H1 (cell line): ENCODE results near the gene TTC5. TPM values are rescaled to one million over a fixed set of nuclear protein-coding genes. Genes with fewer than 3 reads are reported as not detected.

Experiments used
- CTCF ChIA-PET: fragments of 300-600 bp; sonication (Branson Sonifier 250); formaldehyde crosslinking; loops from one replicate; lab custom pipeline; 2021; ENCODE audit not compliant: partially characterized antibody; lab: Charles Lee
- POLR2A ChIA-PET: fragments of 300-600 bp; sonication (Branson Sonifier 250); formaldehyde crosslinking; loops from one replicate; lab custom pipeline; 2021; ENCODE audit warnings: inconsistent platforms; ENCODE audit not compliant: partially characterized antibody; lab: Charles Lee
- DNase-seq, 2 experiments: peaks; one replicate each; pipeline versions ENCODE4 v3.0.0 to v3.0.0-alpha.2; 2010 to 2022; ENCODE audit warnings: low spot score in 2 of 2, low read depth in 1 of 2, mixed read lengths in 1 of 2
- FAIRE-seq: peaks from 2 replicates; lab custom pipeline; 2011; peaks lifted over from hg19 to GRCh38; lab: Jason Lieb, UNC
- H2AFZ ChIP-seq: 2 replicates; pipeline ENCODE4 v1.8.1; 2012; ENCODE audit warnings: low read length, inconsistent platforms
- H2AK5ac ChIP-seq: 2 replicates; pipeline ENCODE4 v1.6.1; 2013; ENCODE audit warnings: low read depth, low read length
- H2BK120ac ChIP-seq: replicated peaks from 2 replicates; pipeline ENCODE3; 2013; ENCODE audit warnings: low read depth, low read length, inconsistent platforms
- H2BK12ac ChIP-seq: 2 replicates; pipeline ENCODE4 v1.6.1; 2013; ENCODE audit warnings: low read depth, low read length
- H2BK15ac ChIP-seq: 2 replicates; pipeline ENCODE4 v1.6.1; 2013; ENCODE audit warnings: low read length
- H2BK20ac ChIP-seq: 2 replicates; pipeline ENCODE4 v1.6.1; 2013; ENCODE audit warnings: low read length
- H2BK5ac ChIP-seq: 2 replicates; pipeline ENCODE4 v1.6.1; 2013; ENCODE audit warnings: low read depth, low read length
- H3K14ac ChIP-seq: 2 replicates; pipeline ENCODE4 v1.6.1; 2013; ENCODE audit warnings: inconsistent platforms; ENCODE audit not compliant: insufficient read length
- H3K18ac ChIP-seq: 2 replicates; pipeline ENCODE4 v1.6.1; 2013; ENCODE audit warnings: low read length; ENCODE audit errors: extremely low read depth
- H3K23ac ChIP-seq: 2 replicates; pipeline ENCODE4 v1.6.1; 2013; ENCODE audit warnings: inconsistent platforms; ENCODE audit not compliant: insufficient read length
- H3K23me2 ChIP-seq: 2 replicates; pipeline ENCODE4 v1.6.1; 2013; ENCODE audit warnings: low read depth, low read length
- H3K27ac ChIP-seq: 2 replicates; pipeline ENCODE4 v1.6.1; 2011; ENCODE audit warnings: low read depth, low read length, inconsistent platforms
- H3K27me3 ChIP-seq, 4 experiments: replicated peaks in 1 of 4; 1 replicate in 1 of 4; 2 replicates in 3 of 4; pipeline versions ENCODE4 v1.6.1 to v1.8.1; 2011 to 2013; ENCODE audit warnings: low read length in 3 of 4, mild to moderate bottlenecking in 3 of 4, inconsistent platforms in 2 of 4, mixed read lengths in 2 of 4, moderate library complexity in 1 of 4; ENCODE audit not compliant: control insufficient read depth in 3 of 4, insufficient read depth in 3 of 4; ENCODE audit errors: extremely low read depth in 1 of 4
- H3K36me3 ChIP-seq, 4 experiments: 2 replicates each; pipeline versions ENCODE4 v1.6.1 to v1.8.1; 2011 to 2013; ENCODE audit warnings: mild to moderate bottlenecking in 4 of 4, low read length in 3 of 4, moderate library complexity in 2 of 4, control low read depth in 1 of 4, inconsistent platforms in 1 of 4; ENCODE audit not compliant: insufficient read depth in 4 of 4, control insufficient read depth in 2 of 4
- H3K4ac ChIP-seq: replicated peaks from 2 replicates; pipeline ENCODE3; 2013; ENCODE audit warnings: low read length, low read depth, mixed read lengths, inconsistent platforms; ENCODE audit not compliant: insufficient read length
- H3K4me1 ChIP-seq, 4 experiments: replicated peaks in 1 of 4; 1 replicate in 1 of 4; 2 replicates in 3 of 4; pipeline versions ENCODE4 v1.6.1 to v1.8.1; 2011 to 2013; ENCODE audit warnings: low read length in 3 of 4, inconsistent platforms in 2 of 4, mixed read lengths in 1 of 4; ENCODE audit not compliant: insufficient read depth in 4 of 4, control insufficient read depth in 3 of 4
- H3K4me2 ChIP-seq, 2 experiments: 2 replicates each; pipeline versions ENCODE4 v1.6.1 to v1.8.1; 2011 to 2013; ENCODE audit warnings: low read depth in 2 of 2, low read length in 2 of 2, control low read depth in 1 of 2, inconsistent platforms in 1 of 2, mild to moderate bottlenecking in 1 of 2; ENCODE audit not compliant: insufficient read depth in 1 of 2
- H3K4me3 ChIP-seq, 4 experiments: fragments of 200-600, 300-600 bp in 1 of 4; sonication (generic), shearing (Covaris generic), sonication (Bioruptor Twin) in 1 of 4; 2 replicates each; pipeline versions ENCODE4 v1.5.1 to v1.8.1; 2011 to 2016; ENCODE audit warnings: low read length in 4 of 4, low read depth in 3 of 4, control low read depth in 2 of 4, inconsistent platforms in 2 of 4, mild to moderate bottlenecking in 2 of 4, mixed read lengths in 1 of 4, moderate library complexity in 1 of 4; ENCODE audit not compliant: insufficient read depth in 2 of 4; ENCODE audit errors: extremely low read depth in 1 of 4
- H3K56ac ChIP-seq: replicated peaks from 2 replicates; pipeline ENCODE3; 2013; ENCODE audit warnings: low read depth, mild to moderate bottlenecking, mixed read lengths, low read length, inconsistent platforms; ENCODE audit not compliant: insufficient read length
- H3K79me1 ChIP-seq: 2 replicates; pipeline ENCODE4 v1.6.1; 2013; ENCODE audit warnings: low read depth, low read length, control low read depth
- H3K79me2 ChIP-seq, 2 experiments: 2 replicates each; pipeline versions ENCODE4 v1.6.1 to v1.8.1; 2012 to 2013; ENCODE audit warnings: low read length in 2 of 2, mild to moderate bottlenecking in 2 of 2, inconsistent platforms in 1 of 2; ENCODE audit not compliant: insufficient read depth in 2 of 2, control insufficient read depth in 1 of 2
- H3K9ac ChIP-seq, 4 experiments: replicated peaks in 1 of 4; 1 replicate in 1 of 4; 2 replicates in 3 of 4; pipeline versions ENCODE4 v1.6.1 to v1.8.1; 2011 to 2013; ENCODE audit warnings: low read depth in 3 of 4, low read length in 3 of 4, control low read depth in 2 of 4, mild to moderate bottlenecking in 2 of 4, moderate library complexity in 2 of 4, inconsistent platforms in 1 of 4; ENCODE audit errors: extremely low read depth in 1 of 4
- H3K9me3 ChIP-seq, 2 experiments: 2 replicates each; pipeline versions ENCODE4 v1.6.1 to v1.8.1; 2012 to 2013; ENCODE audit warnings: mild to moderate bottlenecking in 2 of 2, moderate library complexity in 2 of 2, control low read depth in 1 of 2, inconsistent platforms in 1 of 2, low read depth in 1 of 2, low read length in 1 of 2, mixed read lengths in 1 of 2; ENCODE audit not compliant: insufficient read depth in 2 of 2
- H4K20me1 ChIP-seq, 2 experiments: replicated peaks in 1 of 2; 2 replicates each; pipeline versions ENCODE3 to v1.8.1; 2011 to 2013; ENCODE audit warnings: inconsistent platforms in 2 of 2, low read length in 2 of 2, mild to moderate bottlenecking in 1 of 2; ENCODE audit not compliant: insufficient read depth in 2 of 2, control insufficient read depth in 1 of 2
- H4K5ac ChIP-seq: 2 replicates; pipeline ENCODE4 v1.6.1; 2013; ENCODE audit warnings: low read length, low read depth, mixed read lengths, inconsistent platforms; ENCODE audit not compliant: insufficient read length
- H4K8ac ChIP-seq: 2 replicates; pipeline ENCODE4 v1.8.0; 2013; ENCODE audit warnings: mild to moderate bottlenecking, moderate library complexity, low read length, inconsistent platforms; ENCODE audit not compliant: insufficient read depth; ENCODE audit errors: extremely low read depth
- H4K91ac ChIP-seq: replicated peaks from 2 replicates; pipeline ENCODE3; 2013; ENCODE audit warnings: low read length, mixed read lengths, inconsistent platforms; ENCODE audit not compliant: insufficient read length
- SIN3A ChIP-seq, 2 experiments: IDR thresholded peaks in 1 of 2; conservative IDR thresholded peaks in 1 of 2; 2 replicates each; pipeline ENCODE4 v1.6.1; 2011 to 2012; ENCODE audit warnings: low read length in 2 of 2, improper control_type of control experiment in 1 of 2, low read depth in 1 of 2, mild to moderate bottlenecking in 1 of 2
- TBP ChIP-seq: IDR thresholded peaks from 2 replicates; pipeline ENCODE4 v1.6.1; 2011; ENCODE audit warnings: low read depth, low read length, improper control_type of control experiment
- WGBS, 2 experiments: shearing (Covaris generic) in 1 of 2; methylation state at CpG; one replicate each; pipeline versions ENCODE4 v1.1.6 to v1.1.7; 2013 to 2015; ENCODE audit warnings: low lambda C conversion rate in 2 of 2, mixed read lengths in 2 of 2, inconsistent platforms in 1 of 2, low coverage in 1 of 2, missing lambda C conversion rate in 1 of 2; ENCODE audit not compliant: insufficient replicate concordance in 2 of 2, insufficient coverage in 1 of 2, insufficient read length in 1 of 2; ENCODE audit errors: extremely low coverage in 1 of 2, missing lambda C conversion rate in 1 of 2; 5-methylcytosine and 5-hydroxymethylcytosine counted together
- polyA plus RNA-seq, 7 experiments: library from polyadenylated mRNA; depleted of rRNA in 3 of 7; stranded (reverse) in 5 of 7; unstranded in 2 of 7; fragments of >200 nt in 5 of 7; fragments of 200-250 nt in 2 of 7; gene quantifications; 1 replicate in 5 of 7; 2 replicates in 1 of 7; 4 replicates in 1 of 7; pipeline versions ENCODE4 v1.2.1 to v1.2.3, GENCODE V29; 2011 to 2013; ENCODE audit warnings: missing spikeins in 2 of 7, mixed read lengths in 2 of 7
- total RNA-seq: library from RNA; stranded (reverse); fragmentation: NEBNext Ultra II Directional; extraction: Animal tissue kit (Norgen Biotek cat#: 25700); gene quantifications from 2 replicates; pipeline ENCODE4 v1.2.1, GENCODE V29; 2021

The TTC5 gene
- total and polyA plus RNA-seq, 2 of the 8 experiments (the other 6 are each of a cell fraction or from before 2014, with no cell fraction given): 9.1 to 18.0 TPM

DNA sequence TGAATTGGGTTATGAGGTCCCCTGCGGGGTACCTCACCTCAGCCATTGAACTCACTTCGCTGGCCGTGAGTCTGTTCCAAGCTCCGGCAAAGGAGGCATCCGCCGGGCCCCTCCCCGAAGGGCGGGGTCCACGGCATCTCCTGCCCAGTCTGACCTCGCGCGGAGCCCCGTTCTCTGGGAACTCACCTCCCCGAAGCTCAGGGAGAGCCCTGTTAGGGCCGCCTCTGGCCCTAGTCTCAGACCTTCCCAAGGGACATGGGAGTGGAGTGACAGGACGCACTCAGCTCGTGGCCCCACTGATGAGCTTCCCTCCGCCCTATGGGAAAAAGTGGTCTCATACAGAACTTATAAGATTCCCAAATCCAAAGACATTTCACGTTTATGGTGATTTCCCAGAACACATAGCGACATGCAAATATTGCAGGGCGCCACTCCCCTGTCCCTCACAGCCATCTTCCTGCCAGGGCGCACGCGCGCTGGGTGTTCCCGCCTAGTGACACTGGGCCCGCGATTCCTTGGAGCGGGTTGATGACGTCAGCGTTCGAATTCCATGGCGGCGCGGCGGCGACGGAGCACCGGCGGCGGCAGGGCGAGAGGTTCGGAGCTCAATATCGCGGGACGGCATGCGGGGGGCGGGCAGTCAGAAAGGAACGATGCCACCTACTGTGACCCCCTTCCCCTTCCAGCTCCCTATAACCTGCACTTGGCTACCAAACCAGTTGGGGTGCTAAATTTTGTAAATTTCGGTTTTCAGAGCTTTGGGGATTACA lies 37.5 kb upstream of the TTC5 start, which contains the start of gene PARP2:
PARP2 (plus strand) TSS at position 544 of the 770 bp plus-strand sequence; CDS start at position 551, 7 bp downstream.
- H2AK5ac ChIP-seq: no peak within 1 kb of the TSS
- peak within 1 kb of the TSS; percentile 37 for H3K14ac ChIP-seq
- H4K5ac ChIP-seq: peak within 1 kb of the TSS; percentile 28
- H3K4me3 ChIP-seq: peak within 1 kb of the TSS; percentile 86 to 97 (median 88)
- no peaks in the 10 kb centered on the region for H3K9me3 ChIP-seq
- peak within 1 kb of the TSS; percentile 83 for H3K27ac ChIP-seq
- no peaks in the 10 kb centered on the region; a peak in 1 of 7 replicates for H3K4me1 ChIP-seq
- peaks cover 0 to 15% of the 10 kb centered on the region in 2 experiments; a peak in 2 of 4 replicates for H3K79me2 ChIP-seq
- peaks cover 7 to 22% (median 15%) of the 10 kb centered on the region in 4 experiments; a peak in 7 of 8 replicates for H3K36me3 ChIP-seq
- H3K4ac ChIP-seq: no peak within 1 kb of the TSS
- H3K18ac ChIP-seq: peak within 1 kb of the TSS; percentile 80; the same call in 1 of the 2 replicates
- DNase-seq (peak; percentile 98 to 100), FAIRE-seq (peak; percentile 98)
- WGBS, 2 experiments: 2% methylated on average over 45 of the region's 50 CpGs; no CpG with 5 or more reads in 1 of the 2 experiments
- H3K79me1 ChIP-seq: no peaks in the 10 kb centered on the region
- H4K91ac ChIP-seq: no peak within 1 kb of the TSS
- no peak within 1 kb of the TSS for H2BK12ac ChIP-seq
- H3K9ac ChIP-seq: peak within 1 kb of the TSS; percentile 77 to 87 (median 80)
- peak within 1 kb of the TSS; percentile 89 for H2BK5ac ChIP-seq
- H3K4me2 ChIP-seq: peak within 1 kb of the TSS; percentile 62 to 71
- H2BK15ac ChIP-seq: 0 out of 2 replicates have a peak within 1 kb of the TSS, but pooled peaks have one; percentile 22
- H2BK20ac ChIP-seq: no peak within 1 kb of the TSS
- H3K27me3 ChIP-seq: no peaks in the 10 kb centered on the region
- no peak within 1 kb of the TSS for H3K23ac ChIP-seq
- H2BK120ac ChIP-seq: no peak within 1 kb of the TSS
- no peaks in the 10 kb centered on the region for H4K20me1 ChIP-seq
- ChIA-PET CTCF (interaction anchor here (0.6 to 1.7 kb wide), 11 partner anchors 9 to 339 kb away, joined by 3 to 4 read pairs (median 3); no protein-coding TSS in a partner anchor), POLR2A (interaction anchor here (0.6 to 8.3 kb wide), 36 partner anchors 11 to 1136 kb away, joined by 3 to 215 read pairs (median 6); partner anchors contain the start of genes APEX1, CCNB1IP1, OSGEP and PIP4P1)
- peak within 1 kb of the TSS; percentile 65 for H3K56ac ChIP-seq
- peak within 1 kb of the TSS; percentile 47 for H2AFZ ChIP-seq
- H3K23me2 ChIP-seq: peaks cover 2% of the 10 kb centered on the region; the same call in 1 of the 2 replicates
- H4K8ac ChIP-seq: no peak within 1 kb of the TSS
- TF ChIP-seq SIN3A (conservative IDR thresholded peaks at IDR 0.05 in 1 of 2, IDR thresholded peaks at IDR 0.05 in 1 of 2; ENCODE audit: low read depth in 1 of 2, low read length in 2 of 2) (peak; percentile 16 to 84; a peak in 2 of 4 replicates), TBP (peak; percentile 99)
